HG02938 (cell line): Measurements from ENCODE around the gene TNFSF12.
"Not testable (repeated sequence)": the region's sequence is repeated elsewhere in the genome, so short reads cannot be mapped to it uniquely, and the experiment has no call there.

Experiments used
- ATAC-seq: cut with Tn5 transposase; IDR thresholded peaks from one replicate; pipeline ENCODE4 v1.9.1; 2021; ENCODE audit warnings: mild to moderate bottlenecking, moderate library complexity; ENCODE audit not compliant: unreplicated experiment

TNFSF12 gene

DNA sequence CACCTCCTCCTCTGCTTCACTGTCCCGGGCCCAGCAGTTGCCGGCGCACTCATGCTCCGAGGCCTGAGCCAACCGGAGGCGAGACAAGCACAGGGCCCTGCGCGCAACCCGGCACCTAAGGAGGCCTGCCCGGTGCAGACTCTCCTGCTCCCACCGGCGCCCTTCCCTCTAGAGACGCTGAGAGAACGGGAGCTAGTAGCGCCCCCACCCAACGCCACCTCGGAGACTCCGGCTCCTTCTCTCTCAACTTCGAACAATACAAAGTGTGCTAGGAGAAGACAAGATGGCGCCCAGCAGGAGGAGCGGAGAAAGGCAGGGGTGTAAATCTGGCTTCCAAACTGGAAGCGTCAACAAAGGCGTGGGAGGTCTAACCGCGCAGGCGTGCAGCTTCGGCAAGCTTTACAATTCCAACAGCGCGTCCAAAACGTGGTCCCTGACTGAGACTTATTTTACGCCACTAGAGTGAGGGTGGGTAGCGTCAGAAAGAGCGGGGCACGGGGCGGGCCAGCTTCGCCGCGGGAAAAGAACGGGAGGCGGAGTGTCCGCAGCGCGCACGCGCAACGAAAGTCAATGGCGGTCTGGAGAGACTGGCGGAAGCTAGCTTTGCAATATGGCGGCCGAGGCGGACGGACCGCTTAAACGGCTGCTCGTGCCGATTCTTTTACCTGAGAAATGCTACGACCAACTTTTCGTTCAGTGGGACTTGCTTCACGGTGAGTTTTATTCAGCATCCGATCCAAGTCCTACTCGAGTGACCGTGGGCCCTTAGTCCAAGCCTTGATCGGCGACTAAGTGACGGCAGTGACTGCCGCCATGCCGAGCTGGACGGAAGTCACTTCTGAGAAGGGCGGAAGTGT lies 34.6 kb downstream of the TNFSF12 start, which contains the start of gene MPDU1:
Gene MPDU1 (plus strand): TSS at position 600 of the 857 bp plus-strand sequence. CDS start 11 bp downstream, at position 611.
- ATAC-seq = peak; percentile 58

DNA sequence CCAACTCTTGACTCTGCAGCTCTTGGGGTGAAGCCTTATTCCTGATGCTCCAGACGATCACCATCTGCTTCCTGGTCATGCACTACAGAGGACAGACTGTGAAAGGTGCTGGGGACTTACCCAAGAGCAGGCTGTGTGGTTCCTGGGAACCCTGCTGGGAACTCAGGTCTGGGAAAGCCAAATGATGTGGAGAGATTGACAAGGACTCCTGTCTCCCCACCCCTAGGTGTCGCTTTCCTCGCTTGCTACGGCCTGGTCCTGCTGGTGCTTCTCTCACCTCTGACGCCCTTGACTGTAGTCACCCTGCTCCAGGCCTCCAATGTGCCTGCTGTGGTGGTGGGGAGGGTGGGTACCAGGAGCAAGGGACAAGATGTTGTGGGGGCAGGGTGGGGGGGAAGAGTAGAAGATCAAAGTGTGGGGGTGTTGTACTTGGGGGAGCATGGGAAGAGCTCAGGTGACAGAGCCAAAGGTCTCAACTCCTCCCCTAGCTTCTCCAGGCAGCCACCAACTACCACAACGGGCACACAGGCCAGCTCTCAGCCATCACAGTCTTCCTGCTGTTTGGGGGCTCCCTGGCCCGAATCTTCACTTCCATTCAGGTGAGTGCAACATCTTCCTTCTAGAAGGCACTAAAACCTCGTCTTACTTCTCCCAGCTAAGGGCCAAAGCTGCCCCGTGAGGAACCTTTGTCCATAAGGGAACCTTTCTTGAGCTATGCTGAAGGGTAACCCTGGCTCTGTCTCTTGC lies 38.0 kb downstream of the TNFSF12 start:
- ATAC-seq = no peak

DNA sequence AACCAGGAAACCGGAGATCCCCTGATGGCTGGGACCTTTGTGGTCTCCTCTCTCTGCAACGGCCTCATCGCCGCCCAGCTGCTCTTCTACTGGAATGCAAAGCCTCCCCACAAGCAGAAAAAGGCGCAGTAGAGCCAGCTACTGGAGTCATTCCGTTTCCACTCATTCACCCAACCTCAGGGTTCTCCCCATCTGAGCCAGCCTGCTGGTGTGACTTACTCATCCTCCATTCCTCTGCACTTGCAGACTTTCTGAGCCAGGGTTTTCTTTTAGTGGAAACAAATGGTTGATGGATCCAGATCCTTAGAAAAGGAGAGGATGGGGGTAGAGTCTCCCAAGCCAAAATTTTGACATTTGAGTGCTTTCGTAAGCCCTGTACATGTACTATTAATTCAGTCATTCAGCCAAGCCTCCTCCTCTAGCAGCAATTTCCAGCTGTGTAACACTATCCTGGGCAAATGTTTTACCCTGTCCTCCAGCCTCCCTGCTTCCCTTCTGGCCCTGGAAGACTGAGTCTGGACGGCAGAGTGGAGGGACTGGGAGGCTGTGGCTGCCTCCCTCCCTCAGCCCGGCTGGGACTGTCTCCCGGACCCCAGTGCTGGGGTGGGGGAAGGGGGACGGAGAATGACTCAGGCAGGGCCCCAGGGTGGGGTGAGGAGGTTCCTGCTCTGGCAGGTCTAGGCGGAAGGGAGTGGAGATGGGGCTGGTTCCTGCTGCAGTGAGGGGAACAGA lies 38.7 kb downstream of the TNFSF12 start:
- ATAC-seq = no peak

DNA sequence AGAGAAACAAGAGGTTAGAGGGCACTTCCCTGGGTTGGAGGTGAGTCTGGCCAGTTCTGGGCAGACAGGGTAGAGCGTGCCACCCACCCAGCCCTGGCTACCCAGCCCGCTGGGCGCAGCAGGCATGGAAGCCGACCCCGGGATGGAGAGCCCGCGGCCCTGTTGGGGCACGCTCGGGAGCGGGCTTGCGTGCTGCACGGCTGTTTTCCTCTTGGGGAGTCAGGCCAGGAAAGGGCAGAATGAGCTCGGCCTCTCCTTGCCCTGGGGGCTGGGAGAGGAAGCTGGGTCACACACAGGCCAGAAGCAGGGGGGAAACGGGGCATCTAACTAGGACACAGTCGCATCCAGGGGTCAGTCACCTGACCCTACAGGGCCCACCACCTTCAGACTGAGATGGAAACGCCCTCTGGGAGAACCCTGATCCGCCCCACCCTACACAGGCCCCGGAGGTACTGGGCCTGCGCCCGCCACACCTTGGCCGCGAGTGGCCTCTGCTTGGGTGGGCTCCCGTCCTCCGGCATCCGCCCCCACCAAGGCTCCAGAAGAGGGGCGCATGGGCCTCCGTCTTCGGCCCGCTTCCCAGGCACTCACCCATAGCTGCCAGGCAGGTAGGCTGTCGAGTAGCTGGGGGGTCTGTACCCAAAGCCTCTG lies 39.8 kb downstream of the TNFSF12 start:
- ATAC-seq = no peak

DNA sequence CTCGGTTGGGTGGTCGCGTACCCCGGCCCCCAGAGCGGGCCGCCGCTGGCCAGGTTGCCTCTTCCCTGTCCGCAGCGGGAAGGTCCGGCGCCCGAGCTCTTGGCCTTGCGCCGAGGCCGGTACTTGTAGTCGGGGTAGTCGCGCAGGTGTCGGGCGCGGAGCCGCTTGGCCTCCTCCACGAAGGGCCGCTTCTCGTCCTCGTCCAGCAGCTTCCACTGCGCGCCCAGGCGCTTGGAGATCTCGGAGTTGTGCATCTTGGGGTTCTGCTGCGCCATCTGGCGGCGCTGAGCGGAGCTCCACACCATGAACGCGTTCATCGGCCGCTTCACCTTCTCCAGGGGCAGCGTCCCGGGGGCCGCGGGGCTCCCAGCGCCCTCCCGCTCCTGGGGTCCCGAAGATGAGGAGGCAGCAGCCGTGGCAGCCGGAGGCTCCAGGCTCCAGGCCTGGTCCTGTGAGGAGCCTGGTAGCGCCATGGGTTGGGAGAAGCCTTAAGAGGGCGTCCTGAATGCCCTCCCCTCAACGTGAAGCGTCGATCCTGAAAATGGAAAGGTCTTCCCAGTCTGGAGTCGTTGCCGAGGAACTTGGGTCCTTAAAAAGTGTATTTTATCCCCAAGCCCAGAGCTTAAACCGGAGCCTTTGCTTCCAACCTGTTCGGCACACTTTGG lies 40.5 kb downstream of the TNFSF12 start:
- ATAC-seq = no peak

DNA sequence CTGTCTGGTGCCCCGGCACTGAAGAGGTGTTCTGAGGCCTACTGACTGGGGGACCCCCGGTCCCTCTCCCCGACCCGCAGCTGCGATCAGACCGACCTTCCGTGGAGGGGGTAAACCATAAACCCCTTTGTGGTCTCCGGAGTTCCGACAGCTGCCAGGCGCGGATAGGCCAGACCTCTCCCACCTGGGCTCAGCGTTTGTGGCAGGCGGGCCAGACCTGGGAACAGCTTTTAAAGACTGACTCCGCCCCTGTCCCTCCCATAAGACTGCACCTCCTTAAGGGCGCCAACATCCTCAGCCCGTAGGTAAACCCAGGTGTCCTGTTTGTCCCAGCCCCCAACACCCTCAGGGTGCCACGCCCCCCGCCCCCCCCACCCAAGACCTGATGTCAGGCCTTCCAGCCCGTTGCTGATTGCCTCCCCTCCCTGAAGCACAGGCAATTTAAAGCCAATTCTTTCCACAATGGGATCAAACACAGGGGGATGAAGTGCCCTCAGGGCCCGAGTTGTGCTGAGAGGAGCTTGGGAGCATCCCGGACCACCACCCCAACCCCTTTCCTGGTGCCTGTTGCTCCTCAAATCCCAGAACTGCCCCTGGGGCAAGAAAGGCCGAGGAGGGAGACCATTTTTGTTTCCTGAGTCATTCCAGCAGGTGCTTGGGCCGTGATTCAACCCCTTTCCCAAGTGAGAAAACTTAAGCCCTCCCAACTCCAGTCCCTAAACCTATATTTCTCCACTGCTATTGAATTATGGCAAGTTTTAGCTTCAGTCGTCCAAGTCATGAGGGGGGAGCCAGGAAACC lies 41.2 kb downstream of the TNFSF12 start, which contains the start of gene SOX15:
Gene SOX15 (minus strand): TSS at position 204 of the 801 bp plus-strand sequence. CDS start 418 bp downstream, outside the sequence.
- no peak for ATAC-seq

DNA sequence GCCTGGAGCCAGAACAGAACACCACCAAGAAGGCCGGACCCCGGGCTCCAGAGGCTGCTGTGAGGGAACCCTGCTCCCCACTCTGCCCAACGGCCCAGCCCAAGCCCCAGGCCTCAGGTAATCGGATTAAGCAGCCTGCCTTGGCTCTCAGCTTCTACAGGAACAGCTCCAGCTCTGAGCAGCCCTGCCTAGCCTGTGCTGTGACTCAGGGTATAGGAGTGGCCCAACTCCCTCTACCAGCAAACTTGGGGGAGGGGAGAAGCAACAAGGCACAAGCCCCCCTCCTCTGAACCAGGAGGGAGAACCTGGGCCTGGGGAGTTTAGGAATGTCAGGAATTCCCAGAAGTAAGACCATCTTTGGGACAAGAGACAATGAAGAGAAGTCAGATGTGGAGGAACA lies 41.9 kb downstream of the TNFSF12 start:
- ATAC-seq = no peak

DNA sequence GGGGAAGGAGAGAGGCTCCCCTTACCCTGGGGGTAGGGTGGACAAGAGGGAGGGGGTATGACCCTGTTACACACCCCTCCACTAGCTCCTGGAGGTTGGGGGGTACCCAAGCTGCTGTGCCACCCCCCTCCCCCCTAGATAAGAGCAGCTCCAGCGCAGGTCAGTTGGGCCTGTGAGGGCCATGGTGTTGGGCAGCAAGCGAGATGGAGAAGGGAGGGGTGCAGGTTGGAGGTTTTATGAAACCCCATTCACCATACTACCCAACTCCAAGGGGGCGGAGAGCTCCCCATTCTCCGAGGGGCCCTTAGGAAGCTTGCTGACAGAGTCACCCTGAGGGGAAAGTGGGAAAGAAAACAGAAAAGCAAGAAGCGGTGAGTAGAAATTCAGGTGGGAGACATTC lies 42.7 kb downstream of the TNFSF12 start:
- ATAC-seq = no peak

DNA sequence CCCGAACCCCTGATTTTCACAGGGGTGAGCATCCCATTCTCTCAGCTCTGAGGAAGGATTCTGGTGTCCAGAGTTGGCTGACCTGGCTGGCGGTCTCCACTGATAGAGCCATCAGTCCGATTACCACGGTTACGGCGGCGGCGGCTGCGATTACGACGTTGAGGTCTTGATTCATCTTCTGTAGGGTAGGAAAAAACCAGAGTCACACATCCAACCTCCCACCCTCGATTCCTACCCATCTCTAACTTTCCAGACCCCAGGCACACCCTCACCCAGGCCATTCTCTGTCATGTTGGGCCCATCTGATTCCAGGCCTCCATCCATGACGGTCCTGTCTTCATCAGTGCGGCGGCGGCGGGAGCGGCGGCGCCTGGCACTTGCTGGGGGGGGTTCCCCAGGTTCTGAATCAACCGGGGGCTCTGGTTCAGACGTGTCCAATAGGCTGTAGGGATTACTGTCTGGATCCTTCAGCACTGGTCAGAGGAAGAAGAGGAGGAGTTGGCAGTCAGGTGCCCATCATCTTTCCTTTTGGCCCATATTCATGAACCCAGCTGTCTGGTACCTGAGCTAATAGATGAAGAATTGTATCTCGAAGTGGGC lies 43.7 kb downstream of the TNFSF12 start:
- no peak for ATAC-seq

DNA sequence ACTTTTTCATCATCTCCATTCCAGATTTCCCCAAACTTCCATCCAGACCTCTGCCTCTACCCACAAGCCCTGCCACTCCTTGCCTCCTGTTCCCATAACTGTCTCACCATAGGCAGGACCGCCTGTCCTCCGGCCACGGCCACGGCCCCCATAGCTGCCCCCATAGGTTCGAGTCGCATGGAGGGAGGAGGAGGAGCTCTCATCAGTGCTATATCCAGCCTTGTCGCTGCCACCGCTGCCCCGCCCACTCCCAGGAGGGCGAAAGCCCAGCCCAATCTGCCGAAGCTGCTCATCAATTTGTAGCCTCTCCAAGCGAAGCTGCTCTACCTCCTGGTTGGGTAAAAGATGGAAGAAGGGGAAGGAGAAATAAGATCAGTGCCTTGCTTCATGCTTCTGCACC lies 44.4 kb downstream of the TNFSF12 start:
- ATAC-seq = no peak

DNA sequence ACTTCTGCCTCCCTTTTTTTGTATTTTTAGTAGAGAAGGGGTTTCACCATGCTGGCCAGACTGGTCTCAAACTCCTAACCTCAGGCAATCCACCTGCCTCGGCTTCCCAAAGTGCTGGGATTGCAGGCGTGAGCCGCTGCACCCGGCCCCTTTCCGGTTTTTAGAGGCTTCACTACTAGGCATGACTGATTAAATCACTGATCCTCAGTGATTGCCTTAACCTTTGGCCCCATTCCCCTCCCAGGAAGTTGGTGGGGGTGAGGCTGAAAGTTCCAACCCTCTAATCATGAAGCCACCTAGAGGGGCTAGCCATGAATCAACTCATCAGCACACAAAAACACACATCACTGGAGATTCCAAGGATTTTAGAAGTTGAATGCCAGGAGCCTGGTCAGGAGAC lies 48.7 kb downstream of the TNFSF12 start:
- ATAC-seq = not testable (repeated sequence)

DNA sequence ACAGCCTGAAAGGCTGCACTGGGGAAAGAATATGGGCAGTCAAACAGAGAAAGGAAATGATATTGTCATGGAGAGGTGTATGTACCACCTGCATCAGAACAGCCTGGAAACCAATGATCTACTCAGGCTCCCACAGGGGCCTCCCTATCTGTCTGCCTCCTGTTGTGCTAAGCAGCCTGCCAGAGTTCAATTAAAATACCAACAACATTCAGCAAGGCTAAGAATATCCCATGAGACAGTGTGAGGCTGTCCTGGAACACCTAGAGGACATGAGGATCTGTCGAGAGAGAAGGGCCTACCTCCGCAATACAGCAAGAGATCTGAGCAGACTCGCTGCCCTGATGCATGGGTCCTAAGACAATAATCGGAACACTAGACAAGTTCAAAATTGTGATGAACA lies 57.4 kb downstream of the TNFSF12 start:
- ATAC-seq = no peak
